ENCODE results near the gene NXF1.
"Not testable (repeated sequence)": the region's sequence is repeated elsewhere in the genome, so short reads cannot be mapped to it uniquely, and the experiment has no call there.

The NXF1 gene

DNA sequence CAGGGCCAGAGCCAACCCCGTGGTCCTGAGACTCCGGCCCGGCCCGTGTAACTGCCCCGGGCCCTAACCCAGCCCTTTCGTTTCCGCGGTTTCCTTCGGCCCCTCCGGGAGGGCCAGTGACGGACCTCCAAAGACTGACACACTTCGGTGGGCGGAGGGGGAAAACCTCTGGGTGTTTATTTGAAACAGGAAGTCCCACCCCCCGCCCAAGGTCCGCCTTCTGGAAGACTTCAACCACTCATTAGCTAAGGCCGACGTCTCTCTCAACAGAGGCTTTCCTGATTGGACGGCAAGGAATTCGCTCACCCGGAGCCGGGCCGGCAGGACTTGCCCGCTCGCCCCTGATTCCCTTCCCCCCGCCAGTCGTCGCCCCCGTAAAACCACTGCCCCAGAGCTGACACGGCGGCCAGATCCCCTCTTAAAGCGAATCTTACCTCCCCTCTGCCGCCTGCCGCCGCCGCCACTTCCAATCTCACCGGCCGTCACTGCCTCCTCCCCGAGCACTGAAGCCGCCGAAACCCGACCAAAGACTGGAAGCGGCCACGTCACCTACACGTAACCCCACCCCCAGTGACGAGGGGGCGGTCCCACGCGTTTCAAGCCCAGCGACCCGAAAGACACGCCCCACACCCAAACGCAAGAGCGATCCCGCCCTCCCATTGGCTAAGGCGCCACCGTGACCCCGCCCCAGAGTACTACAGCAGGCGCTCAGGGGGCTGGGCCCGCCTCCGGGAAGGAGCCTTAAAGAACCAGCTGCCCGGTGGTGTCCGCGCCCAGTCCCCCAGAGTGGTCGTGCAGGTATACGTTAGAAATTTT lies 26.5 kb upstream of the NXF1 start, which contains the start of gene STX5:
STX5 (minus strand) TSS at position 532 of the 816 bp plus-strand sequence. CDS start 808 bp downstream, outside the sequence.
- DNase-seq = peak; percentile 99

- no peak for DNase-seq
Measured at GRCh38 chr11:62830904-62831519, 25.8 kb upstream of the NXF1 start.

- not testable (repeated sequence) for DNase-seq
Measured at GRCh38 chr11:62828130-62828529, 22.9 kb upstream of the NXF1 start.

DNA sequence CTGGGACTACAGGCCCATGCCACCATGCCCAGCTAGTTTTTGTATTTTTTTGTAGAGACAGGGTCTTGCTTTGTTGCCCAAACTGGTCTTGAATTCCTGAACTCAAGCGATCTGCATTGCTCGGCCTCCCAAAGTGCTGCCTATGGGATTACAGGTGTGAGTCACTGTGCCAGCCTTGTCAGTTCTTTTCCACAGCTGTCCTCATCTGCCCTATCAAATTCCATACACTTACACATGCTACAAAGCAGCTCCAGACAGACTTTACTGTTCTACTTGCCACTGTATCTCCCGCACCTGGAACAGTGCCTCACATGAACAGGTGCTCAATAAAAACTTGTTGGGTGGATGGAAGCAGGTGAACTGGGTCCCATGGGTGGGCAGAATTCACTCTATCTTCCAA lies 18.4 kb upstream of the NXF1 start:
- DNase-seq = no peak

GRCh38 chr11:62817129-62817528 lies 11.9 kb upstream of the NXF1 start:
- DNase-seq = no peak

- no peak for DNase-seq
Measured at GRCh38 chr11:62816557-62816956, 11.3 kb upstream of the NXF1 start.

DNA sequence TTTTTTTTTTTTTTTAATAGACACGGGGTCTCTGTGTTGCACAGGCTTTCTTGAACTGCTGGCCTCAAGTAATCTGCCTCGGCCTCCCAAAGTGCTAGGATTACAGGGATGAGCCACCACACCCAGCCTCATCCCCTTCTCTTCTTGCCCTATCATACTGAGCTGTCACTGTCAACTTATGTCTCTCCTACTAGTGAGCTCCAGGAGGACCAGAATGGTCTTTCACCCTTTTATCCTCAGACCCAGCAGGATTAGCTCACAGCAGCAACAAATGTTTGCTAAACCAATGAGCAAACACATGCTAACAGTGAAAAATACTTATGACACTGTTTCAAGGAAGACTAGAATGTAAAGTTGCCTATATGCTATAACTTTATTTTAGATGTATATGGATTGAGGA lies 6.4 kb upstream of the NXF1 start:
- DNase-seq = no peak

DNA sequence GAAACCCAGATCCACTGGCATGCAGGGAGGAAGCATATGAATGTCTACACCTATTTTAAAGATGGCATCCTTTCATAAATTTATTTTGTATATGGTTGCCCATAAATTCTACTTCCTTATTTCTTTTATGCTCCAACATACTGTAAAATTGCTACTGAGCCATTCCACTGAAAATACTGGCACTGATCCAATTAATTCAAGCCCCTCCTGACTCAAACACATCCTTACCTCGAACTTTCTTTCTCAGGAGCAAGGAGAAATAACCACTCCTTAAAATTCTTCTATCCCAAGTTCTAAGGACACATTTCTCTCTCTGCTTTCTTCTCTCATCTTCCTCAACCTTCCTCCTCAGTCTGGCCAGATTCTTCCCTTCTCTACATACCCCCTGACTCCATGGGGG lies 5.5 kb upstream of the NXF1 start:
- DNase-seq = no peak

- DNase-seq = no peak
Measured at GRCh38 chr11:62806611-62807121, 1.4 kb upstream of the NXF1 start.

- peak; percentile 66 for DNase-seq
Measured at GRCh38 chr11:62805961-62806441, 761 bp upstream of the NXF1 start.

- no peak for DNase-seq
Measured at GRCh38 chr11:62804310-62805075, 747 bp downstream of the NXF1 start.

GRCh38 chr11:62801071-62801470 lies 4.2 kb downstream of the NXF1 start:
- DNase-seq = no peak

- no peak for DNase-seq
Measured at GRCh38 chr11:62799486-62799885, 5.8 kb downstream of the NXF1 start.

DNA sequence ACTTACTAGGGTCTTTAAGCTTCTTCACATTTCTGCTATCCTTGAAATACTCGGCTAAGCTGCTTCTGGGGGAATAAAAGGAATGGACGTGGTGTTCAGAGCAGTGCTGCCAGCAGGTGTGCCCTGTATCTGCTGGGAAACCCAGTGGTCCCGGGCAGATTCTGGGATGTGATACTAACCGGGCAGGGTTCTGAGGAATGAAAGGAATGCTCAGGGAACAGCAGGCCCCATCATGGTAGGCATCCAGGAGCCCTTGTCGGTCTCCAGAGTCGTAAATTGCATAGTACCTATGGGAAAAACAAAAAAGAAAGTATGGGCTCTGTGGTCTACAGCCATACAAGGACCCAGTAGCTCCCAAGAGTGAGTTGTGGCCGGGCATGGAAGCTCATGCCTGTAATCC lies 9.0 kb downstream of the NXF1 start:
- DNase-seq = no peak

GRCh38 chr11:62794201-62794775 lies 11.0 kb downstream of the NXF1 start:
- DNase-seq = no peak

DNA sequence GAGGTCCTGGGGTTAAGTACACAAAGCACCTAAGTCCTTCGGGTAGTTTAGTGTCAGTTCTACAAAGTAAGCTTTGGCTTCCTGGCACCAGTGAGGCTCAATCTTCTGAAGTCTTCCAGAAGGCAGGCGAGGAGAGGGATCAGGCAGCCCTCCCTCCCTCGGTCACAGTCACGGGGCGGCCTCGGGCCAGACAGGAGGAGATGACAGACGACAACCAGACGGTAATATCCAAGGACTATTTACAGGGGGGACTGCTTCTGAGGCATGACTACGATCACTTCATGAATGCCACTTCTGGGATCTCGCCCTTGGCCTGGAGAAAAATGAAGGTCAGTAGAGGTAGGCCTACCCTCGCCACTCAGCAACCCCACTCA lies 13.1 kb downstream of the NXF1 start:
- no peak for DNase-seq

- peak; percentile 93 for DNase-seq
Measured at GRCh38 chr11:62791501-62792201, 13.6 kb downstream of the NXF1 start, which contains the start of gene TMEM223. Gene TMEM223, minus strand, starts transcription at chr11:62792006. Its CDS starts 12 bp downstream, at chr11:62791994.

- DNase-seq = no peak
Measured at GRCh38 chr11:62789576-62789975, 15.7 kb downstream of the NXF1 start.

GRCh38 chr11:62788991-62789390 lies 16.2 kb downstream of the NXF1 start:
- no peak for DNase-seq

DNA sequence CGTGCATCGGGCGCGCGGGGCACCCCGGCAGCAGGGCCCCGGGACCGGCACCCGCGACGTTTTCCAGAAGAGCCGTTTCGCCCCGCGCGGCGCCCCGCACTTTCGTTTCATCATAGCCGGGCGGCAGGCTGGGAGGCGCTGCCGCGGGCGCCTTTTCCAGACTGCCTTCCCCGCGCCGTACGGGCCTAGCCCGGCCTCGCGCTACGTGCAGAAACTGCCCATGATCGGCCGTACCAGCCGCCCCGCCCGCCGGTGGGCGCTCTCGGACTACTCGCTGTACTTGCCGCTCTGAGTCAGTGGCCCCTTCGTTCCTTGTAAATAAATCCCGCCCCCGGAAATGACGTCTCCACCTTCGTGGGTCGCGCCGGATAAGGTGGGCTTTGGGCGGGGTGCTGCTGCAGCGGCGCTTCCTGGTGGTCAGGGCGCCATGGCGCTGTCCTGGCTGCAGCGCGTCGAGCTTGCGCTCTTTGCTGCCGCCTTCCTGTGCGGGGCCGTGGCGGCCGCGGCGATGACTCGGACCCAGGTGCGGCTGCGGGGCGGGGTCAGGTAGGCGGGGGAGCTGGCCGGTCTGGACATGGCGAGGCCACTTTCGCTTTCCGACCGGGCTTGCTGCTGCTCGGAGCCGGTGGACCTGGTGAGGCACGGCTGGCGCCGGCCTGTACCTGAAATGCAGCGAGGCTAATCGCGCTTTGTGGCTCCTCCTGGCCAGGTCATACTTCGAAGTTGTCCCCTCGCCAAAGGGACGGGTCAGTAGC lies 18.1 kb downstream of the NXF1 start, which contains the start of gene TMEM179B:
TMEM179B (plus strand) TSS at position 398 of the 755 bp plus-strand sequence; CDS start at position 428, 30 bp downstream.
- peak; percentile 99 for DNase-seq

DNA sequence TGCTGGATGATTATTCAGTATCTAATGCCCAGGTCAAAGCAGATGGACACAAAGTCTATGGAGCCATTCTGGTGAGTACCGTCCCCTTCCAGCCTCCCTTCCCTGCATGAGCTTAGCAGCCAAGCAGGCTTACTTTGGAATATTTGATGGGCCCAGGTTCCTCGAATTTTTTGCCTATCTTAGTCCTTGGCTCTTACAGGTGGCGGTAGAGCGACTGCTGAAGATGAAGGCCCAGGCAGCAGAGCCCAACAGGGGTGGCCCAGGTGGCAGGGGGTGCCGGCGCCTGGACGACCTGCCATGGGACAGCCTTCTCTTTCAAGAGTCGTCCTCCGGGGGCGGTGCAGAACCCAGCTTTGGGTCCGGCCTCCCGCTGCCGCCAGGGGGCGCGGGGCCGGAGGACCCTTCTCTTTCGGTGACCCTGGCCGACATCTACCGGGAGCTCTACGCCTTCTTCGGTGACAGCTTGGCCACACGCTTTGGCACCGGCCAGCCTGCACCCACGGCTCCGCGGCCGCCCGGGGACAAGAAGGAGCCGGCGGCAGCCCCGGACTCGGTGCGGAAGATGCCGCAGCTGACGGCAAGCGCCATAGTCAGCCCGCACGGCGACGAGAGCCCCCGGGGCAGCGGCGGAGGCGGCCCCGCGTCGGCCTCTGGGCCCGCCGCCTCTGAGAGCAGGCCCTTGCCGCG lies 18.8 kb downstream of the NXF1 start:
- peak; percentile 94 for DNase-seq
